HepG2 (cell line): ENCODE results near the gene HARS2. TPM values are rescaled to one million over a fixed set of nuclear protein-coding genes. Genes with fewer than 3 reads are reported as not detected.

Experiments
- ATAC-seq: fragments of 200-7000 bp; cut with Tn5 transposase; 3 replicates; pipeline ENCODE4 v1.9.1; 2020; ENCODE audit warnings: mild to moderate bottlenecking, moderate library complexity
- BruUV-seq: library from RNA; stranded (reverse); fragments of 400-500 nt; replicated peaks from 2 replicates; lab custom pipeline; 2021; lab: Mats Ljungman, UMichigan
- CTCF ChIA-PET: fragments of 300-600 bp; formaldehyde crosslinking; extraction: SDS; loops from one replicate; lab custom pipeline; 2021; ENCODE audit warnings: low total read pairs, inconsistent platforms, low intra/inter-chr PET ratio; lab: Yijun Ruan, JAX
- POLR2A ChIA-PET: fragments of 350-600 bp; sonication (Branson Sonifier 250); formaldehyde crosslinking; loops from one replicate; lab custom pipeline; 2020; ENCODE audit warnings: antibody characterized with exemption, inconsistent platforms; lab: Yijun Ruan, JAX
- DNase-seq: peaks from one replicate; pipeline ENCODE4 v3.0.0-alpha.2; 2015; ENCODE audit warnings: low spot score
- FAIRE-seq: peaks from 3 replicates; lab custom pipeline; 2011; peaks lifted over from hg19 to GRCh38; lab: Jason Lieb, UNC
- H2AFZ ChIP-seq: one replicate; pipeline ENCODE4 v1.6.1; 2011; ENCODE audit warnings: low read length, inconsistent platforms
- H3K27ac ChIP-seq: fragments of 300-600 bp; 3 replicates; pipeline ENCODE4 v1.8.0; 2011; ENCODE audit warnings: mixed run types, mild to moderate bottlenecking, mixed read lengths, low read length, inconsistent platforms; ENCODE audit not compliant: insufficient read depth; ENCODE audit errors: extremely low read length
- H3K27me3 ChIP-seq, 2 experiments: fragments of 200-600 bp in 1 of 2; 2 replicates in 1 of 2; 3 replicates in 1 of 2; pipeline versions ENCODE4 v1.6.0 to v1.8.0; 2011; ENCODE audit warnings: low read length in 2 of 2, mild to moderate bottlenecking in 2 of 2, moderate library complexity in 2 of 2, inconsistent platforms in 1 of 2; ENCODE audit not compliant: insufficient read depth in 2 of 2, control insufficient read depth in 1 of 2
- H3K36me3 ChIP-seq, 2 experiments: fragments of 200-600 bp in 1 of 2; replicated peaks in 1 of 2; 2 replicates in 1 of 2; 3 replicates in 1 of 2; pipeline versions ENCODE4 v1.5.1 to v1.8.0; 2011; ENCODE audit warnings: low read length in 2 of 2, inconsistent platforms in 1 of 2; ENCODE audit not compliant: insufficient read depth in 2 of 2, control insufficient read depth in 1 of 2
- H3K4me1 ChIP-seq: 2 replicates; pipeline ENCODE4 v1.5.1; 2012; ENCODE audit warnings: low read length, inconsistent platforms; ENCODE audit not compliant: insufficient read depth
- H3K4me2 ChIP-seq: 2 replicates; pipeline ENCODE4 v1.6.0; 2011; ENCODE audit warnings: low read depth, low read length, inconsistent platforms
- H3K4me3 ChIP-seq, 3 experiments: fragments of 200-600 bp in 1 of 3; sonication (generic), shearing (Covaris generic) in 1 of 3; replicated peaks in 1 of 3; 2 replicates each; pipeline ENCODE4 v1.5.1; 2011 to 2016; ENCODE audit warnings: low read length in 3 of 3, inconsistent platforms in 2 of 3, low read depth in 2 of 3, mild to moderate bottlenecking in 2 of 3, control low read depth in 1 of 3, mixed read lengths in 1 of 3; ENCODE audit not compliant: insufficient read depth in 1 of 3
- H3K79me2 ChIP-seq: one replicate; pipeline ENCODE4 v1.6.1; 2011; ENCODE audit warnings: low read length, inconsistent platforms; ENCODE audit not compliant: insufficient read depth
- H3K9ac ChIP-seq: 2 replicates; pipeline ENCODE4 v1.6.0; 2011; ENCODE audit warnings: mild to moderate bottlenecking, low read depth, low read length, inconsistent platforms; ENCODE audit not compliant: insufficient read depth
- H3K9me3 ChIP-seq: 2 replicates; pipeline ENCODE4 v1.5.1; 2012; ENCODE audit warnings: mild to moderate bottlenecking, low read length
- H4K20me1 ChIP-seq: 2 replicates; pipeline ENCODE4 v1.6.0; 2011; ENCODE audit warnings: inconsistent platforms, mild to moderate bottlenecking, low read length, moderate library complexity; ENCODE audit not compliant: insufficient read depth
- DPF2 ChIP-seq: sonication (generic); formaldehyde crosslinking; IDR thresholded peaks from 2 replicates; pipeline ENCODE4 v1.4.0; 2020; ENCODE audit warnings: mild to moderate bottlenecking, low read depth, missing genetic modification reagents, borderline replicate concordance
- E2F5 ChIP-seq: sonication (generic); formaldehyde crosslinking; conservative IDR thresholded peaks from 2 replicates; pipeline ENCODE4 v1.4.0; 2020; ENCODE audit warnings: missing genetic modification reagents
- HNRNPLL ChIP-seq: fragments of 200-400 bp; formaldehyde crosslinking; IDR thresholded peaks from 2 replicates; pipeline ENCODE4 v1.6.1; 2017; ENCODE audit warnings: mild to moderate bottlenecking, low read depth, low read length; ENCODE audit not compliant: poor library complexity, severe bottlenecking
- HOXA3 ChIP-seq: sonication (generic); formaldehyde crosslinking; IDR thresholded peaks from 2 replicates; pipeline ENCODE4 v1.5.0; 2020; ENCODE audit warnings: missing genetic modification reagents
- MAFF ChIP-seq: IDR thresholded peaks from 2 replicates; pipeline ENCODE4 v1.6.1; 2011; ENCODE audit warnings: low read depth, low read length, improper control_type of control experiment
- MAFK ChIP-seq, 2 experiments: IDR thresholded peaks in 1 of 2; conservative IDR thresholded peaks in 1 of 2; 2 replicates each; pipeline ENCODE4 v1.6.1; 2011; ENCODE audit warnings: improper control_type of control experiment in 2 of 2, low read length in 2 of 2
- MIER2 ChIP-seq: IDR thresholded peaks from 2 replicates; pipeline ENCODE4 v1.6.1; 2016; ENCODE audit warnings: missing biosample characterization, missing genetic modification reagents
- MTA1 ChIP-seq: sonication (generic); formaldehyde crosslinking; IDR thresholded peaks from 2 replicates; pipeline ENCODE4 v1.4.0; 2020; ENCODE audit warnings: missing genetic modification reagents, mild to moderate bottlenecking, borderline replicate concordance
- MZF1 ChIP-seq: sonication (generic); formaldehyde crosslinking; IDR thresholded peaks from 2 replicates; pipeline ENCODE4 v1.8.1; 2023; ENCODE audit warnings: mild to moderate bottlenecking, missing genetic modification reagents, borderline replicate concordance
- NFYC ChIP-seq: IDR thresholded peaks from 2 replicates; pipeline ENCODE4 v1.6.1; 2016; ENCODE audit warnings: missing genetic modification reagents, missing compliant biosample characterization
- PAX8 ChIP-seq: sonication (generic); formaldehyde crosslinking; IDR thresholded peaks from 2 replicates; pipeline ENCODE4 v1.8.0; 2022; ENCODE audit warnings: mild to moderate bottlenecking, missing genetic modification reagents, borderline replicate concordance
- RAD21 ChIP-seq: fragments of 450-650 bp; formaldehyde crosslinking; IDR thresholded peaks from 2 replicates; pipeline ENCODE4 v1.5.0; 2020; ENCODE audit warnings: mild to moderate bottlenecking
- SETDB1 ChIP-seq: sonication (generic); formaldehyde crosslinking; IDR thresholded peaks from 2 replicates; pipeline ENCODE4 v1.5.1; 2020; ENCODE audit warnings: missing genetic modification reagents, mild to moderate bottlenecking, borderline replicate concordance
- SIX1 ChIP-seq: sonication (generic); formaldehyde crosslinking; IDR thresholded peaks from 2 replicates; pipeline ENCODE4 v1.4.0; 2020; ENCODE audit warnings: missing genetic modification reagents, borderline replicate concordance
- SMAD3 ChIP-seq: sonication (generic); formaldehyde crosslinking; IDR thresholded peaks from 2 replicates; pipeline ENCODE4 v1.4.0; 2020; ENCODE audit warnings: missing genetic modification reagents
- SMC3 ChIP-seq: IDR thresholded peaks from 2 replicates; pipeline ENCODE4 v1.6.1; 2011; ENCODE audit warnings: low read length, improper control_type of control experiment
- SRY ChIP-seq: sonication (generic); formaldehyde crosslinking; IDR thresholded peaks from 2 replicates; pipeline ENCODE4 v1.8.0; 2022; ENCODE audit warnings: mild to moderate bottlenecking, missing genetic modification reagents
- STAG1 ChIP-seq: sonication (generic); formaldehyde crosslinking; IDR thresholded peaks from 2 replicates; pipeline ENCODE4 v1.4.0; 2020; ENCODE audit warnings: missing genetic modification reagents
- TSC22D2 ChIP-seq: sonication (generic); formaldehyde crosslinking; IDR thresholded peaks from 2 replicates; pipeline ENCODE4 v1.5.1; 2020; ENCODE audit warnings: missing genetic modification reagents, mild to moderate bottlenecking, borderline replicate concordance
- YEATS2 ChIP-seq: sonication (generic); formaldehyde crosslinking; IDR thresholded peaks from 2 replicates; pipeline ENCODE4 v1.4.0; 2020; ENCODE audit warnings: missing genetic modification reagents, borderline replicate concordance
- ZNF33B ChIP-seq: sonication (generic); formaldehyde crosslinking; IDR thresholded peaks from 2 replicates; pipeline ENCODE4 v1.5.1; 2020; ENCODE audit warnings: mild to moderate bottlenecking, missing genetic modification reagents
- ZNF674 ChIP-seq: sonication (generic); formaldehyde crosslinking; IDR thresholded peaks from 2 replicates; pipeline ENCODE4 v1.5.0; 2020; ENCODE audit warnings: low read depth, mild to moderate bottlenecking, missing genetic modification reagents
- WGBS: methylation state at CpG from one replicate; pipeline ENCODE4 v1.1.6; 2017; ENCODE audit warnings: low lambda C conversion rate; 5-methylcytosine and 5-hydroxymethylcytosine counted together
- in situ Hi-C: cut with HindIII; loops from 2 replicates; pipeline ENCODE4 v1.10.0; 2017; ENCODE audit warnings: low pct_unique_long_range_greater_than_20kb; ENCODE audit not compliant: extremely low pct_ligation_motif_present
- intact Hi-C: fragments of 100-400 bp; cut with micrococcal nuclease; formaldehyde crosslinking; loops from one replicate; pipeline ENCODE4 v1.10.0; 2022; ENCODE audit not compliant: unreplicated experiment
- polyA plus RNA-seq, 8 experiments: library from polyadenylated mRNA; depleted of rRNA in 3 of 8; stranded (reverse) in 7 of 8; unstranded in 1 of 8; fragments of >200 nt; fragmentation: Illumina TruSeq in 4 of 8; extraction: Trizol in 4 of 8; gene quantifications; 2 replicates each; pipeline versions ENCODE4 v1.2.1 to v1.2.3, GENCODE V29; 2011 to 2016; ENCODE audit warnings: low read depth in 4 of 8, missing spikeins in 1 of 8, mixed read lengths in 1 of 8; ENCODE audit not compliant: insufficient read depth in 1 of 8
- total RNA-seq, 5 experiments: library from RNA; depleted of rRNA; stranded (reverse); fragments of >200 nt; fragmentation: Illumina TruSeq; extraction: Trizol; gene quantifications; 2 replicates each; pipeline ENCODE4 v1.2.3, GENCODE V29; 2016; ENCODE audit warnings: low read depth in 1 of 5
- TF ChIP-seq, protein P1 (sequence below): sonication (generic); formaldehyde crosslinking; IDR thresholded peaks from 2 replicates; pipeline ENCODE4 v1.8.0; 2022; ENCODE audit warnings: missing genetic modification reagents, mild to moderate bottlenecking, inconsistent platforms, borderline replicate concordance
- TF ChIP-seq, protein P2 (sequence below): sonication (generic); formaldehyde crosslinking; IDR thresholded peaks from 2 replicates; pipeline ENCODE4 v1.5.0; 2020; ENCODE audit warnings: mild to moderate bottlenecking, low read depth, missing genetic modification reagents, borderline replicate concordance

HARS2 gene
- total and polyA plus RNA-seq, 2 of the 13 experiments (the other 11 are each of a cell fraction or from before 2014, with no cell fraction given): 17.9 to 25.8 TPM

DNA sequence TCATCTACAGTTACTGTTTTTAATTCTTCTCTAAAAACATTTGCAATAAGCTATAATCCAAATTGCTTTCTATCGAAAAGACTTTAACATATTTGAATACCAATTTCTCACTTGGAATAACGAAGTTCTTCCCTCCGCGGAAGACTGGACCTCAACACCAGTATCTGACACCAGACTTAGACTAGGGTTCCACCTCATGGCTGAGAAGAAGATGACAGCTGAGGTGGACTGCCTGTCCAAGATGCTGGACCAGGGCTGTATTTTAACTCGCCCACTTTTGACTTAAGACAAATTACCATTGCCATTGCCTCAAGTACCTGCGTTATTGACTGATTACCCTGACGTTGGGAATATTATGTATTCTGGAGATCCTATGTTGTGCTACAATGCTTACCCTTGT is 43.1 kb downstream of the HARS2 start (continued):
- TF ChIP-seq, protein P1, sequence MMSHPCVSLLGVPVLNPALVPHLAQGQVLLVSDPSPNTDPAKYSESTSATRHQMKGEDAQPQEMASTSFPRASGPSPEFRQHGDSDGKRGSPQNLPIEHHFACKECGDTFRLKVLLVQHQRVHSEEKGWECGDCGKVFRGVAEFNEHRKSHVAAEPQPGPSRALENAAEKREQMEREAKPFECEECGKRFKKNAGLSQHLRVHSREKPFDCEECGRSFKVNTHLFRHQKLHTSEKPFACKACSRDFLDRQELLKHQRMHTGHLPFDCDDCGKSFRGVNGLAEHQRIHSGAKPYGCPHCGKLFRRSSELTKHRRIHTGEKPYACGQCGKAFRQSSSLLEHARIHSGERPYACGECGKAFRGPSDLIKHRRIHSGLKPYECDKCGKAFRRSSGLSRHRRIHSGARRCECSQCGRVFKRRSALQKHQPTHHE: no peak
- TF ChIP-seq SRY (CRISPR knock-in tag) (no peak), HNRNPLL (no peak), SIX1 (no peak), STAG1 (CRISPR knock-in tag) (peak; percentile 91), MZF1 (CRISPR knock-in tag) (no peak), SMC3 (peak; percentile 65; the same call in 1 of the 2 replicates), TSC22D2 (CRISPR knock-in tag) (no peak), SETDB1 (CRISPR knock-in tag) (no peak), MTA1 (CRISPR knock-in tag) (no peak), RAD21 (CRISPR knock-in tag) (peak; percentile 44; the same call in 1 of the 2 replicates)
- TF ChIP-seq, protein P2, sequence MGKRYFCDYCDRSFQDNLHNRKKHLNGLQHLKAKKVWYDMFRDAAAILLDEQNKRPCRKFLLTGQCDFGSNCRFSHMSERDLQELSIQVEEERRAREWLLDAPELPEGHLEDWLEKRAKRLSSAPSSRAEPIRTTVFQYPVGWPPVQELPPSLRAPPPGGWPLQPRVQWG (CRISPR knock-in tag): no peak
- TF ChIP-seq, all 625 proteins: peak for 4

DNA sequence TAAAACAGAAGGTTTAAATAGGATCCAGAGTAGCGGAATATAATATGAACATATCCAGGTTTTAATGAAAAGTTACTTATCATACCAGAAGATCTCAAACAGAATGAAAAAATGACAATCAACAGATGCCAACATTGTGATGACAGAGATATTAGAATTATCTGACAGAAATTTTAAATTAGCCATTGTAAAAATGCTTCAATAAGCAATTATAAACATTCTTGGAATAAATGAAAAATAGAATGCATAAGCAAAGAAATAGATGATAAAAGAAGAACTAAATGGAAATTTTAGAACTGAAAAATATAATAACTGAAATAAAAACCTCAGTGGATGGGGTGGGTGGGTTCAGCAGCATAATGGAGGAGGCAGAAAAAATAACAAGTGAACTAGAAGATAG is 46.2 kb downstream of the HARS2 start:
- H4K20me1 ChIP-seq: no peaks in the 10 kb centered on the region
- no peak overlapping the region for H3K4me3 ChIP-seq
- DNase-seq (no peak), ATAC-seq (no peak), FAIRE-seq (no peak)
- no peaks in the 10 kb centered on the region; a peak in 1 of 5 replicates for H3K27me3 ChIP-seq
- no peak overlapping the region for H3K27ac ChIP-seq
- H3K36me3 ChIP-seq: no peaks in the 10 kb centered on the region
- no TSS peak for BruUV-seq
- in situ Hi-C loops: loop anchor here (10.0 kb wide), 1 partner anchor 373 kb away; the partner anchor contains the start of gene SLC4A9
- H3K4me1 ChIP-seq: no peaks in the 10 kb centered on the region
- H3K9ac ChIP-seq: no peak overlapping the region
- H3K4me2 ChIP-seq: no peak overlapping the region
- ChIA-PET CTCF (no interaction called here), POLR2A (no interaction called here)
- H3K9me3 ChIP-seq: no peaks in the 10 kb centered on the region
- WGBS: 0% methylated on average over 1 of the region's 1 CpG
- intact Hi-C loops: no loop called here
- H3K79me2 ChIP-seq: no peaks in the 10 kb centered on the region
- no peak overlapping the region for H2AFZ ChIP-seq
- TF ChIP-seq E2F5 (CRISPR knock-in tag): no peak
- TF ChIP-seq YEATS2 (CRISPR knock-in tag): no peak
- no peak for TF ChIP-seq ZNF33B (CRISPR knock-in tag)
- no peak for TF ChIP-seq PAX8 (CRISPR knock-in tag)
- peak in 1 of 2 experiments; percentile 55; a peak in 2 of 4 replicates for TF ChIP-seq MAFK (conservative IDR thresholded peaks at IDR 0.05 in 1 of 2, IDR thresholded peaks at IDR 0.05 in 1 of 2; ENCODE audit: low read length in 2 of 2)
- TF ChIP-seq NFYC (CRISPR knock-in tag): no peak
- no peak for TF ChIP-seq DPF2 (CRISPR knock-in tag)
- no peak for TF ChIP-seq MIER2 (CRISPR knock-in tag)
- no peak for TF ChIP-seq ZNF674
- TF ChIP-seq SMAD3 (CRISPR knock-in tag): no peak
- TF ChIP-seq HOXA3: no peak
- TF ChIP-seq MAFF: 0 out of 2 replicates have a peak, but pooled peaks have one; percentile 14
